GM21723 (cell line): ENCODE results near the gene TECTA.

Source experiments
- ATAC-seq: cut with Tn5 transposase; IDR thresholded peaks from one replicate; pipeline ENCODE4 v1.9.1; 2021; ENCODE audit warnings: mild to moderate bottlenecking, moderate library complexity; ENCODE audit not compliant: unreplicated experiment

The TECTA gene, protein sequence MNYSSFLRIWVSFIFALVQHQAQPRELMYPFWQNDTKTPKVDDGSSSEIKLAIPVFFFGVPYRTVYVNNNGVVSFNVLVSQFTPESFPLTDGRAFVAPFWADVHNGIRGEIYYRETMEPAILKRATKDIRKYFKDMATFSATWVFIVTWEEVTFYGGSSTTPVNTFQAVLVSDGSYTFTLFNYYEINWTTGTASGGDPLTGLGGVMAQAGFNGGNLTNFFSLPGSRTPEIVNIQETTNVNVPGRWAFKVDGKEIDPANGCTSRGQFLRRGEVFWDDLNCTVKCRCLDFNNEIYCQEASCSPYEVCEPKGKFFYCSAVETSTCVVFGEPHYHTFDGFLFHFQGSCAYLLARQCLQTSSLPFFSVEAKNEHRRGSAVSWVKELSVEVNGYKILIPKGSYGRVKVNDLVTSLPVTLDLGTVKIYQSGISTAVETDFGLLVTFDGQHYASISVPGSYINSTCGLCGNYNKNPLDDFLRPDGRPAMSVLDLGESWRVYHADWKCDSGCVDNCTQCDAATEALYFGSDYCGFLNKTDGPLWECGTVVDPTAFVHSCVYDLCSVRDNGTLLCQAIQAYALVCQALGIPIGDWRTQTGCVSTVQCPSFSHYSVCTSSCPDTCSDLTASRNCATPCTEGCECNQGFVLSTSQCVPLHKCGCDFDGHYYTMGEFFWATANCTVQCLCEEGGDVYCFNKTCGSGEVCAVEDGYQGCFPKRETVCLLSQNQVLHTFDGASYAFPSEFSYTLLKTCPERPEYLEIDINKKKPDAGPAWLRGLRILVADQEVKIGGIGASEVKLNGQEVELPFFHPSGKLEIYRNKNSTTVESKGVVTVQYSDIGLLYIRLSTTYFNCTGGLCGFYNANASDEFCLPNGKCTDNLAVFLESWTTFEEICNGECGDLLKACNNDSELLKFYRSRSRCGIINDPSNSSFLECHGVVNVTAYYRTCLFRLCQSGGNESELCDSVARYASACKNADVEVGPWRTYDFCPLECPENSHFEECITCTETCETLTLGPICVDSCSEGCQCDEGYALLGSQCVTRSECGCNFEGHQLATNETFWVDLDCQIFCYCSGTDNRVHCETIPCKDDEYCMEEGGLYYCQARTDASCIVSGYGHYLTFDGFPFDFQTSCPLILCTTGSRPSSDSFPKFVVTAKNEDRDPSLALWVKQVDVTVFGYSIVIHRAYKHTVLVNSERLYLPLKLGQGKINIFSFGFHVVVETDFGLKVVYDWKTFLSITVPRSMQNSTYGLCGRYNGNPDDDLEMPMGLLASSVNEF (N-terminal part only)

DNA sequence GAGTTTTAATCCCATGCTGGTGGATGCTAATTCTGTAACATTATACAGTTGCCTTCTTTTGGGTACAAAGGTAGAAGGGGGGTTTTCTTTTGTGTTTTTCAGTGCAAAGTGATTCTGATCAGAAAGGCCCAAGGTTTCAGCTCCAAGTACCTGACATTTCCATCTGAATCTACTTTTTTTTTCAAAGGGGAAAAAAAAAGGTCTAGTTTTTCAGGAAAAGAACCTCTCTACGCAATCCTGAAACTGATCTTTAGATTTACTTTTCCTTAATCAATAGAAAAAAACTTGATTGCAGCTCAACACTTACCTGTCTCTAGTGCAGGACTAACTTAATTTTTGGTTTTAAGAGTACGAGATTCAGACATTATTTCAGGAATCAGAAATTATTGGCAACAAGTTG is at the start of gene TECTA:
TECTA (plus strand) TSS at position 301 of the 400 bp plus-strand sequence. CDS start 1,423 bp downstream, outside the sequence.
- ATAC-seq = no peak

DNA sequence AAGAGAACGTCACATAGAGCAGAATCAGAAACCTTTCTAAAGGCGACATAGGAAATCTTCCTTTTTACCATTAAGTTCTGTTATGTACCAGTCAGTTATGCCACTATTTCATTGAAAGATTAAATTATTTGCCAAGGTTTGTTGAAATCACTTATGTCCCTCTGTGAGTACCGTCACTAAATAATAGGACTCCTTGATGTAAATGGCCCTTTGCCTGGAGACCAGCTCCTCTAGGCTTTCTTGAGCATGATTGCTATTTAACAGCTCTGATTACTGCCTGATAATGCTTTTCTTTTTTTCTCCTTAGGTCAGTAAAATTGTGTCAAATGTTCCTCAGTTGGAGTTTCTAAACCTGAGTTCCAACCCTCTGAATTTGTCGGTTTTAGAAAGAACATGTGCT is 47.8 kb upstream of the TECTA start:
- no peak for ATAC-seq

DNA sequence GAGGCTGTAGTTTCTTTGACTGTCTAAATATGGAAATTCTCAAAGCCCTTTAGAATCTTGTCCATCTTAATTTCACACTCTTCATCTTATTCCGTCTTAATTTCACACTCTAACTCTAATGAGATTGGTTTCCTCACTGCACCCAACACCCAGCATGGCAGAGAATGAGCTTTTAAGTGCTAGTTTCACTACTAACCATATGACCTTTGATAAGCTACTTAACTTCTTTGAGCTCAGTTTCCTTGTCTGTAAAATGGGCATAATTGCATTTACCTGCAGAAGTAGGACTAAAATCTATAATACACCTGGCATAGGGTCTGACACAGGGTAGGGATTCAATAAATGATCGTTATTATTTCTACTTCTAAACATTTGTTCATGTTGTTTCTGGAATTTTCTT is 46.8 kb upstream of the TECTA start:
- ATAC-seq = no peak

DNA sequence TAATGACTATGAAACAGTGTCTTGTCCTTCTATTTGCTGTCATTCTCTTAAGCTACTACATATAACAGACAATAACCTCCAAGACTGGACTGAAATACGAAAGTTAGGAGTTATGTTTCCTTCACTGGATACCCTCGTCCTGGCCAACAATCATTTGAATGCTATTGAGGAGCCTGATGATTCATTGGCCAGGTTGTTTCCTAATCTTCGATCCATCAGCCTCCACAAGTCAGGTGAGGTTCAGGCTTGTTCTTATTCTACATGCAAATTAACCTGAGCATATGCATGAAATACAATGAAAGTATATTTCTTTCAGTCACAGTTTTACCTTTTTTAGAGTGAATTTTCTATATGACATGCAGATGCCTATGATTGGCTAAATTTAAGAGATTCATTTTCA is 46.0 kb upstream of the TECTA start:
- ATAC-seq = no peak

DNA sequence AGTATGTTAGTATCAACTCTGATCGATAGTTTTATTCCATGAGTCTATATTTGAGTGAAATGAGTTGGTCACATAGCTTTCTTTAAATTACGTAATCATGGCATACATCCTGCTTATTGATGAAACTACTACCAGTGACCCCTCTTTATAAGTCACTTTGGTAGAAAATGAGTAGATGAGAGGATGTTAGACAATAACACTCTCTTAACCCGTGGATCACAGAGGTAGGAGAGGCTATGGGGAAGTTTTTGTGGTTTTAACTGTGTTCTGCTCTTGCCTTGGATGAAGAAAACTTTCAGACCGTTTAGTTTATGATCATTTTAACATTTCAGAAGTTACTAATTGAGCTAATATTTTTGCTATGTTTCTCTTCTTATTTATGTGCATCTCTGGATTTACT is 43.1 kb upstream of the TECTA start:
- no peak for ATAC-seq

DNA sequence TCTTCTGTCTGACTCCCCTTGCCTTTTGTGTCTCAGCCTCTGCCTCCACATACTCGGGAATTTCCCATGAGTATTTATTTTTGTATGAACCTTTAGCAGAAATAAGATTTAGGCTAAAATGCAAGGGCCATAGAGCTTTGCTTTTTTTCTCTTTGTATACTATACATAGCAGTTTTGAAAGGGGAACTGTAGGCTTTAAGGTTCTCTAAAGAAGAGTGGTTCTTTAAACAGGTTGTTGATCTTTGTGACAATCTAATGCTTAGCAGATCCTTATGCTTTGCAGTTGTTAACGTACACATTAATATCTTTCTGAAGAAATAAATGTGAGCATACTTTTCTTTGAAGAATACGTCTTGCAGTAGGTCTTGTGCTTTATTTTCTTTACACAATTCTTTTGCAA is 42.1 kb upstream of the TECTA start:
- no peak for ATAC-seq

DNA sequence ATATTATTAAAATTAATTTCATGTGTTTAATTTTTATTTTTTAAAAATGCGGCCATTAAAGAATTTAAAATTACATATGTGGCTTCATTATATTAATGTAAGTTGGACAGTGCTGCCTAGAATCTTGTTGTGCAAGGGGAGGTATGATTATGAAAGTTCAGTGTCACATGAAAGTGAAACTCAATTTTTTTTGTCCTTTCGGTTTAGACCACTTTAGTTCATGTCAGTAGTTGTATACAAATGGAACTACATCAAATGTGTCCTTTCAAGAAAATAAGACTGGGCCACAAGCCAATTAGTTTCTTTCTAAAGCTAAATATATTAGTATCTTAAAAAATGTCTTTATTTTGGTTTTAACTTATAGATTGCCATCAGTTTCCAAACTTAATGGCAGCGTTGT is 41.4 kb upstream of the TECTA start:
- ATAC-seq = peak; percentile 97

DNA sequence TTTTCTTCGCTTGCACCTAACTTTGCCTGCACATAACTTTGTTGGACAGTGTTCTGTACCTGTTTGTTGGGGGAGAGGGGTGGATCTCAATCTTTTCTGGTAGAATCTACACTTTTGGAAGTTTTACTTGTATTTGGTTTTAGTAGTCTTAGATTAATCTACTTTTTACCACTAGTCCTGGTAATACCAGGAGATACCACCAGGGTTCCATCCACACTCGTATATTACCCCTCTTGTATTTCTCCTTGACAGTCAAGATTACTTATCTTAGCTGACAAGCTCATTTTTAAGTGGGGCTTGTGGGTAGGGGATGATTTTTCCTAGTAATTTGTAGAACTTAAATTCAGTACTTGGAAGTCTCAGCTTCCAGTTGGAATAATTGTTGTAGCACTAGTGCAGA is 37.3 kb upstream of the TECTA start:
- no peak for ATAC-seq

DNA sequence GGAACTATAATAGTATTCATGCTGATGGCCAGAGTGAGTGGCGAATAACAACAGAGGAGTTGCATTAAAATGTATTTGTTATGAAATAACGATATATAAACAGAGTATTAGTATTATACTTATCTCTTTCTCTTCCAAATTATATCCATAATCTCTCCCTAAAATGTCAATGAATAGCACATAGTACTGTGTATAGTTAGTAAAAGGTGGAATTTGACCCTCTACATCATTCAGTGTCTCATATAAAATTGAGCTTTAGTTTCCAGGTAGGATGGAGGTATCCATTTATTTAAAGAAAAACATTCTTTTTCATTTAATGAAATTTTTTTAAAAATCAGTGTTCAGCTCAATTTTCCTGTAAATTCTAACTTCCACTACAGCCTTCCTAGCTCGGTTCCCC is 34.4 kb upstream of the TECTA start:
- no peak for ATAC-seq

DNA sequence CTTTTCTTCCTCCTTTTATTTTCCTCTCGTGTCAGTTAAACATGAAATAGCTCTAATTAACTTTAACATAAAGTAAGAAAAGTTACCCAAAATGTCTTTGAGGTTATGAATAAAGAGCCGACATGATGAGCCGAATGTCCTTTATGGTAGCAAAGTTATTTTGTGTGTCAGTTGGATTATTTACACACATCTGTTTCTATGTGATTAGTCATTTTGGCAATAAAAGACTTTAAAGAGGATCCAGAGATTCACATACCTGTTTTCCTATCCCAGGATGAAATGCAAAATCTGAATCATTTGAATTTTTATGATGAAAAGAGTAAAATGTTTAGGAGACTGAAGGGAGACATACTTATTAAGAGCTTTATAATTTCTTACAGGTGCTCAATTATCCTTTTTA is 34.0 kb upstream of the TECTA start:
- no peak for ATAC-seq

DNA sequence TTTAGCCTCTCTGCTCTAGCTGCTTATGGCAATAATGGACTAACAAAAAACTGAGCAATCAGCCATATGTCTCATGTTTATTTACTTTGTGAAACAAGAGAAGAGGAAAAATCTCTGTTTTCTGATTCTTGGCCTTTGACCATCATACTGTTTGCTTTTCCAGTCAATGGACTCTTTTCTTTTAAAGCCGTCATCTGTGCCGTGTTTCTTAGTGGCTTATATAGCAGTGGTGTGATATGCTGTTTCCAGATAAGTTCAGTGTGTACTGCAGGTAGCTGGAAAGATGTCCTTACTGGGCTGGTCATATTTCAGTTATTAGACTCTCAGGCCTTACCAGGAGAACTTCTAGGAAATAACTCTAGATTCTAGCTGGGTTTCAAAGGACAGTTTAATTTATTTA is 33.6 kb upstream of the TECTA start:
- no peak for ATAC-seq

DNA sequence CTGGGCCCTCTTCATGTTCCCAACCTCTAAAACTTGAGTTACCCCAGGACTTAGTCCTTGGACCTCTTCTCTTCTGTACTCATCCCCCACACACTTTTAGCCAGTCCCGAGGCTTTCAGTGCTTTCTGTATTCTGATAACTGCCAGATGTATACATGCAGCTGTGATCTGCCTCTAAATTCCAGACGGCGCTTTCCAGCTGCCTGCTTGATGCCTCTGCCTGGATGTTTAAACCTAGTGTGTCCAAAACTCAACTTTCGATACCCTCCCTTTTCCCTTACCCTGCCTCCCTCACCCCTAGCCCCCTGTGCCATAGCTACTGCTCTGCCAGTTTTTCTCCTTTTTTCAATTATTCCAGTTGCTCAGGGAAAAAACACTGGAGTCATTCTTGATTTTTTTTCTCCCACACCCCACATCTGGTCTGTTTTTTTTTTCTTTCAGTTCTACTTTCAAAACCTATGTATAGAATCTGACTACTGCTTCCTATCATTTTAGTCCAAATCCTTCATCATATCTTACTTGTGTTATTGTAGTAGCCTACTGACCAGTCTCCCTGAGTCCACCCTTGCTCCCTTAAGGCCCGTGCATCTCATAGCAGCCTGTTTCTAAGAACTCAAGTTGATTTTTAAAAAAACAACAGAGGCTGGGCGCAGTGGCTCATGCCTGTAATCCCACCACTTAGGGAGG is 32.9 kb upstream of the TECTA start:
- ATAC-seq = peak; percentile 46

DNA sequence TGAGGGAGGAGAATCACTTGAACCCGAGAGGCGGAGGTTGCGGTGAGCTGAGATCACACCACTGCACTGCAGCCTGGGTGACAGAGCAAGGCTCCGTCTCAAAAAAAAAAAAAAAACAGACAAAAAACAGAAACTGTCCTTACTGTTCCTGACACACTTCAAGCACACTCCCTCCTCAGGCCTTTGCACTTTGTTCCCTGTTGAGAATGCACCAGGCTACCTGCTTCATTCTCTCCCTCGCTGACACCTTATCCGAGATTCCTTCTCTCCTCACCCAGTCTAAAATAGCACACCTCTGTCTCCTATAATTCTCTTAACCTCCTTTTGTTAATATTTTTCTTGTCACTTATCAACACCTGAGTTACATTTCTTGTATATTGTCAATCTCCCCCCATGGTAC is 32.3 kb upstream of the TECTA start:
- ATAC-seq = no peak

DNA sequence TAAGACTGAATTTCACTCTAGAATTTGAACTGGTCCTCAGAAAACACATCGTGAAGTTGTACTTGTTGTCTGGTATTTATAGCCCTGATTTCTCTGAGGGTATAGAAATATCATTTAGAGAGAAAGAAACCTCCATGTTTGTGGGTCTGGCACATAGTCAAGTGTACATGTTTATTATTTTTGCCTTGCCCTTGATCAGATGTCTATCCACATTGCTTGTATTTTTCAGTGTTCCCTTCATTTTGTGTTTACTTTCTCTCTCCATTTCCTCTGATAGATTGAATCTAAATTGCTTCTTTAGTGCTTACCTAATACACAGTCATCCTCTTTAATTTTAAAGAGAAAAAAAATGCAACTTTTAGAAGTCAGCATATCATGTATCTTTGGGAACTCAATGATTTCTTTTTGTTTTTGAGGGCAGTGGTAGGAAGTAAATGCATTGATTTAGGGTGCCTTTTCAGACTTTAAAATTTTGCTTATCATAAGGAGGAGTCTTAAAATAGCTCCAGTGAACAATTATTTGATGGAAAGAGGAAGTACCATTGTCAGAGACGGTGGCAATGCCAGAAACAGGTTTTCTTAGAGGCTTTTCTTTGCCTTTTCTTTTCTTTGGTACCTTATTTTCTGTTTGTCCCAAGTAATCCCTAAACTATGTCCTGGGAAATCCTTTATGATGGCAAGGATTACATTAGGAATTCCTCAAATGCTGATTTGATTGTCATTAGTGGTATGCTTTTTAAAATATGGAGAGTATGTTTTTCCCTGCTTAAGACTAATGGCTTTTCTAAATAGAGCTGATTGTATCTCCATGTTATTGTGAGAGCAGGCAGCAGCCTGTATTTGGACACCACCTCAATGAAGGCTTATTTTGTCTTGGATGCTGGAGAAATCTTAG is 29.8 kb upstream of the TECTA start:
- no peak for ATAC-seq

DNA sequence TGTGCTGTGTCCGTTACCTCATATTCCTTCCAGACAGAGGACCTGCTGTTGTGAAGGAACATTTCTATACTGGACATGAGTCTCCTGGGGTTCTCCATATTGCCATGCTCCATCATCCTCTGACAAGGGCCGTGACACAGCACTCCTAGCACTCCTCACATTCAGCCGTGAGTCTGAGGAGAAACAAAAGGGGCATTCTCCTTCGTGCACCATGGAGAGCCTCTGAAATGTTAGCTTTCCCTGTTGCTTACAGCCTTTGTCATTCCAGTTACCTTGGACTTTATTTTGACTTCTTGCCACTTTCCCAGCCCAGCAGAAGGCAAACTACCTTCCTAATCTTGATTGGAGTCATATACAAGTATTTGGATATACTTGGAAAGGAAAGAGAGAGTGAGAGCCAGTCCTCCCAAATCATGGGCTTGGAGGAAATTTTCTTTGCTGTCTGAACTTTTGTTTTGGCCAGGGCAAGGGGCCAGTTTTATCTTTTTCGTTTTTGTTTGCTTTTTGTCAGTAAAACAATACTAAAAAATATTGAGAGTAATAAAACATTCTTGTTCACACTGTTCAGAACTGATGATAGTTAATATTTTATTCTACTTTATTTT is 29.1 kb upstream of the TECTA start:
- no peak for ATAC-seq

DNA sequence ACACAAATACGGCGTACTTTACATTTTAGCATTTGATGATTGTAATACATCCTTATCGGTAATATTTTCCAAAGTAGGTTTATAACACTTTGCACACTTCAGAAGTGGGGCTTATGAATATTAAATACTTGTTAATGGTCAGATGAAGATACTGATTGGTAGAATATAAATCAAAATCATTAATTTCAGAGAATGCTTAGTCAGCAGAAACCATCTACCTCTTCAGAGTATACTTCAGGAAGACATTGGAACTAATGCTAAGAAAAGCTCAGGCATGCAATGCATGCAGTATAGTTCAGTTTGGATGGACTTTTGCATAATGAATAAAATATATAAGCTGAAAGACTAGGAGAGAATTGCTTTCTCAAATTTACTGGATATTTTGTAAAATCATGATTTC is 19.7 kb upstream of the TECTA start:
- ATAC-seq = no peak

DNA sequence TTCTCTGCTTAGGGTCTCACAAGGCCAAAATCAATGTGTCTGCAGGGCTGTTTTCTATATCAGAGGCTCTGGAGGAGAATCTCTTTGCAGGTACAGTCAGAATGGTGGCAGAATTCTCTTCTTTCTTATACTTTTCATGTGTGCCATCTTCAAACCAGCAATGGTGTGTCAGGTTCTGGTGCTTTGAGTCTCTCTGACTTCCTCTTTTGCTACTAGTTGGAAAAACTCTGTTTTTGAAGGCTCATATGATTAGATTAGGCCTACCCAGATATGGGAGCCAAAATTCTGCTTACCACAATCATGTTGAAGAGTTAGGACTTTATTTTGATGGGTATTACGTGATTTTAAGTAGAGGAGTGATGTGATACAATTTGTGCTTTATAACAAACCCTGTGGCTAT is 18.8 kb upstream of the TECTA start:
- no peak for ATAC-seq

DNA sequence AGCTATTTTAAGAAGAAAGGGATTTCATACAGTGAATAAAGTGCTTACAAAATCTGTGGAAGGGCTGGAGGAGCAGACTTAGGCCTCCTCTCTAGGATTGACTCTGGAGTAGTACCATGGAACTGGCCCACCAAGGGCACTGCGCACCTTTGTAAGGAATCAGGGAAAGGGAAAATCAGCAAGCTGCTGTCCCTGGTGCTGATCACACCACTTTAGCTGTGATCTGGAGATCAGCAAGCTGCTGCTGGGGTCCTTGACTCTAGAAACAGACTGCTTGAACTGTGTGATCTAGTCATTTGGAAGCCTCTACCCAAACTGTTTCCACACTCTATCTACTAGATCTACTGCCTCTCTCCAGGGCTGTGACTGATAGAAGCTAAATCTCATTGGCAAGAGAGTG is 18.4 kb upstream of the TECTA start:
- ATAC-seq = no peak

DNA sequence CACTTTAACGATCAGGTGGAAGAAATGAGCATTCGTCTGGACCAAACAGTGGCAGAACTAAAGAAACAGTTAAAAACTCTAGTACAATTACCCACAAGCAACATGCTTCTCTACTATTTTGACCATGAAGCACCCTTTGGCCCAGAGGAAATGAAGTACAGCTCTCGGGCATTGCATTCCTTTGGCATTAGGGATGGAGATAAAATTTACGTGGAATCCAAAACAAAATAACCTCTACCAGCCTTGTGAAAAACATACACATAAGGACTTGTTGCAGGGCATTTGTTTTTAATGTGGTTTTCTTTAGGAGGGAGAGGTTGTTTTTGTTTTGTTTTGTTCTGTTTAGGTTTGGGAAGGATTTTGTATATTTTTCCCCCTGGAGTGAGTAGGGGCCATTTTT is 14.2 kb upstream of the TECTA start:
- no peak for ATAC-seq
